ENCODE measurements around the gene HOXA6. TPM values are rescaled to one million over a fixed set of nuclear protein-coding genes. Genes with fewer than 3 reads are reported as not detected.

The HOXA6 gene
- 0.36 and 1.3 TPM in 2 replicates for total RNA-seq

DNA sequence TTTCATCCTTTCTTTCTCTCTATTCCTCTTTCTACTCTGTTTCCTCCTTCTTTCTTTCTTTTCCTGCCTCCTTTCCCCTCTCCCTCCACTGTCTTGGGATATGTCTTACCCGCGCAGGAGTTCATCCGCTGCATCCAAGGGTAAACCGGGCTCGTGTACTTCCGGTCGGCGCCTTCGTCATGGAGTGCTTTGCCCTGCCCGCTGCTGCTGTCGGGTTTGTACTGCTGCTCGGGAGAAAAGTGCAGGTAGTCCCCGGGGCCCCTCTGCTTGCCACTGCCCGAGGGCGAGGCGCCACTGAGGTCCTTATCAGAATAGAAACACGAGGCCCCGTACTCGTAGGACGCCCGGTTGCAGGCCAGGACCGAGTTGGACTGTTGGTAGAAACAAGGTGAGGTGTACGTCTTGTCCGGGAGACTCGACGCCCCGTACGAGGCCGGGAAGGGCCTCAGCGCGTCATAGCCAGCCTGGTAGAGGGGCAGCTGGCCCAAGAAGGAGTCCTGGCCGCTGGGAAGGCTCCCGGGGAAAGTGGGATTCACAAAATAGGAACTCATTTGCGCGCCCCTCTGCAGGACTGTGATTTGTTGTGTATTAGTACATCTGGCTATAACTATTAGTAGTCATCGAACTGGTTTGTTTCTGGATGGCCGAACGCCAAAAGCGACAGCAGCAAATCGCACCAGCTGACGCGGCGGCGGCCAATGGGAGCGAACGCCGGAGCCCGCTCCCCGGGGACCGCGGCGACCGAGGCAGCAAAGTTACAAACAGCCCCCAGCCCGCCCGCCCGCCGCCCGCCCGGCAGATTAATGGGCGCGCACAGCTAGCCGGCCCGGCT lies at the start of gene HOXA6:
Gene HOXA6, minus strand, starts transcription at position 576 of the 832 bp plus-strand sequence. Its CDS starts 25 bp downstream, at position 551.

DNA sequence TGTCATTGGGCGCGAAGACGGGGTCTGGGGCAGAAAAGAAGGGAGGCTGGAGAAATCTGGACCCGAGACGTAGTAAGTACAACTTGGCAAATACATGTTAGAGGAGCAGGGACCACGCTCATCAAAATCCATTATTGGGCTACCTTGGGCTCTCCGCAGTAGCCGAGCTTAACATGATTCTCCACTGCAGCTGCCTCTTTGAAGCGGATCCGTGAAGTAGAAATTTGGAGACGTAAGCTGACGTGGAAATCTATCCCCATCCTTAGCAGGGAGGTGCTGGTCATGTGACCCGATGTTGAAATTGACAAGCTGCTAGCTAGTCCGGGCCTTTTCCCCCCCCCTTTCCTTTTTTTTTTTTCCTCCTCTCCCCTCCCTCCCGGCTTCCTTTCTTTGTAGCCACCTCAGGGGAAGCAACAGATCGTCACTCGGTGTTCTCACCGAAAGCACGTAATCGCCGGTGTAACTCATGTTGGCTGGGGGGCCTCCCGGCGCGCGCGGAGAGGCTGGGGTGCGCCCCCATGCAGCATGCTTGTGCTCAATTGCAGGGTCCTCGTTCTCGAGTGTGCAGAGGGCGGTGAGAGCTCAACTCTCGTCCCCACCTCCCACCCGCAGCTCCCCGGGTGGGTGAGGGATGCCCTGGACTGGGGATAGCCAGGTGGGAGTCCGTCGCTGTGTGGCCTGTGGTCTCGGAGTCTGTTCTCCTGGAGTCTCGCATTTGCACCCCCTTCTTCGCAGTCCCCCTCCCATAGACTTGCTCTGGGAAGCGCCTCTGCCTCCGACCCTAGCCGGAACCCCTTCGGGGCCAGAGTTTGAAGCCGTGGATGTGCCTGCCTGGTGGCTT lies 37.7 kb upstream of the HOXA6 start, which contains the start of gene HOXA11:
Gene HOXA11, minus strand, starts transcription at position 220 of the 841 bp plus-strand sequence. Its CDS starts 88 bp downstream, at position 132.

DNA sequence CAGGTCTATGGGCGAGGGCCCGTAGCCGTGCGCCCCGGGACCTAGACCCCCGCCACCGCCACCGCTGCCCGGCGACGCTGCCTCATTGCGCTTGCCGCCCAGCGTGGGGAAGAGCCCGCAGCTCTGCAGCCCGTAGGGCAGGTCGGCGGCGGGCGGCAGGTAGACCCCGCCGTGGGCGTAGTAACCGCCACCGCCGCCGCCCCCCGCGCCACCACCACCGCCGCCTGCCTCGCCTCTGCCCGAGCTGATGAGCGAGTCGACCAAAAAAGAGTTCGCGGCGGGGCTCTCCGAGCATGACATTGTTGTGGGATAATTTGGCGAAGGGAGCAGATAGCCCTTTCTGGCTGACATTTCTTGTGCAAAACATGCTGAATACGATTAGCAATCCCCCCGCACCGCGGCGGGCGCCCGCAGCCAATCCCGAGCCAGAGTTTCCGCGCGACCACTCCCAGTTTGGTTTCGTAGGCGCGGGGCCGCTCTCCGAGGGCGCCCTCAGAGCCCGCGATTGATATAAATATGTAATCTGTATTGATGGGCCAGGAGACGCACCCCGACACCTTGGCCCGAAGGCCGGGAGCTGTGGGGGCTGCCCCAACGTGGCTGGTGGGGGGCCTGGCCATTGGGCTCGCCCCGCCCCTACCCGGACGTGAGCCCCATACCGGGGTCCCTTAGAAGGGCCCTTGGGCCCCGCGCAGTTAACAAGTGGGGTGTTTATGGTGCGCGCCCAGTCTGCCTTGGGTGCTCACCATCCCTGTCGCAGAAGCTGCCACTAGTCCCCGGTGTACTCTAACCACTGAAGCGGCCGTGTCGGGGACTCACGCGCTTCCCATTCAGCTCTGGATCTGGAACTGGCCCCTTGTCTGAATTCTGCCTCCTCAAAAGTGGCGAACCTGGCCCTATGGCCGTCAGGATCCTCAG lies 26.6 kb upstream of the HOXA6 start, which contains the start of gene HOXA10:
Gene HOXA10, minus strand, starts transcription at position 365 of the 918 bp plus-strand sequence. Its CDS starts 14 bp downstream, at position 351.

DNA sequence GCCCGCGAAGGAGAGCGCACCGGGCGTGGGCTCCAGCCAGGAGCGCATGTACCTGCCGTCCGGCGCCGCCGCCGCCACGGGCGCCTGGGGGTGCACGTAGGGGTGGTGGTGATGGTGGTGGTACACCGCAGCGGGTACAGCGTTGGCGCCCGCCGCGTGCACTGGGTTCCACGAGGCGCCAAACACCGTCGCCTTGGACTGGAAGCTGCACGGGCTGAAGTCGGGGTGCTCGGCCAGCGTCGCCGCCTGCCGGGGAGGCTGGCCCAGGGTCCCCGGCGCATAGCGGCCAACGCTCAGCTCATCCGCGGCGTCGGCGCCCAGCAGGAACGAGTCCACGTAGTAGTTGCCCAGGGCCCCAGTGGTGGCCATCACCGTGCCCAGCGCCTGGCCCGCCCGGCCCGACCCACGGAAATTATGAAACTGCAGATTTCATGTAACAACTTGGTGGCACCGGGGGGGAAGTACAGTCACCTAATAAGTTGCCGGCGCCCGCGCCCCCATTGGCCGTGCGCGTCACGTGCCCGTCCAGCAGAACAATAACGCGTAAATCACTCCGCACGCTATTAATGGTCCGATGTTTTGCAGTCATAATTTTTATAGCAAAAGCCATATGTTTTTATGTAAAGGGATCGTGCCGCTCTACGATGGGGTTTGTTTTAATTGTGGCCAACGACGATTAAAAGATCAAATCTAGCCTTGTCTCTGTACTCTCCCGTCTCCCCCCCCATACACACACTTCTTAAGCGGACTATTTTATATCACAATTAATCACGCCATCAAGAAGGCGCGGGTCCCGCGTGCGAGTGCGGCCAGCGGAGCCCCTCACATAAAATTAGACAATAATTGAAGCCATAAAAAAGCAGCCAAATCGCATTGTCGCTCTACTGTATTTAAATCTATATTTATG lies 17.8 kb upstream of the HOXA6 start, which contains the start of gene HOXA9:
Gene HOXA9, minus strand, starts transcription at position 449 of the 907 bp plus-strand sequence. Its CDS starts 80 bp downstream, at position 369.

DNA sequence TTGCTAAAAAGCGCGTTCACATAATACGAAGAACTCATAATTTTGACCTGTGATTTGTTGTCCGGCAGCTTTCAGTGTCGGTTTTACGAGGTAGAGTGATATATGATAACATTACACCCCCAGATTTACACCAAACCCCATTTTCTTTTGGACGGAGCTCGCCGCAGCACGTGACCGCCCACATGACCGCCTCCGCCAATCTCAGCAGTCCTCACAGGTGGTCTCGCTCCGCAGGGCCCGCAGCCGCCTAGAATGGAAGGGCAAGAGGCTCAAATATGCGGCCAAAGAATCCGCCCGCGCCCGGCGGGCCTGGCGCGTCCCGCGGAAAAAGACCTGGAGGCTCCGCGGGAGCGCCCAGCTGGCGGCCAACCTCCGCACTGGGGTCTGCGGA lies 8.9 kb upstream of the HOXA6 start, which contains the start of gene HOXA7:
Gene HOXA7, minus strand, starts transcription at position 168 of the 391 bp plus-strand sequence. Its CDS starts 130 bp downstream, at position 38.

DNA sequence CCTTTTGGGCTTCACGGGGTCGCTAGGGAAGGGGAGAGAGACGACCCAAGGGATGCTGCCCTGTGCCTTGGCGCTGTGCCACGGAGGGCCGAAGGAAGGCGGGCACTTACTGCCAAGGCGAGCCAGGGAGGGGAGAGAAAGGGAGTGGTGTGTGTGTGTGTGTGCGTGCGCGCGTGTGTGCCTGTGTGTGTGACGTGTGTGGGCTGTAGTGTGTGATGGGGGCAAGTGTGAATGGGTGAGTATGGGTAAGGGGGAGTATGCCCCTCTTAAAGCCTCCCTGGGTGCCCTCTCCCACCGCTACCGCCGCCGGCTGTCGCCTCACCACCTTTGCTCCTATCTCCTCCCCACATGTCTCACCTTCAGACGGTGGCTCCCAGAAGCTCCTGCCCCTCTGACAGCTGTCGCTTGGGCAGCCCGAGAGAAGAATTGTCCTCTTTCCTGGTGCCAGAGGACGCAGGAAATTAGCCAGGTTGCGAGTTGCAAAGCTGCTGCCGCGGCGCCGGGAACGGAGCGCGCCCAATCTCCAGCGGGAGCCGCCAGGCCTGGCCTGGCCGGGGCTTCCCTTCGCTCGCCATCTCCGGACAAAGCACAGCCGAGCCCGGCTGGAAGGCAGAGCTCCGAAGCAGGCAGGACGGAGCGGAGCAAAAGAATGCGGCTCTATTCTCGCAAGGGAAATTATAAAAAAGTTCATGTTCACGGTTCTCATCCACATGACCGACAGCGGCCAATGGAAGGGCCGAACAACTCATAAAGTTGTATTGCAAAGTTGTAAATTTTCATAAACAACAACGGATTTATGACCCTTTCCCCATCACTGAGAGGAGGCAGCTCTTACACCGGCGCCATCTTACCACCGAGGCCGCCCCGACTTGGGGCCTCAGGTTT lies 4.6 kb upstream of the HOXA6 start, which contains the start of gene HOXA3:
Gene HOXA3, minus strand, starts transcription at position 653 of the 885 bp plus-strand sequence. CDS start 41,943 bp downstream, outside the sequence.

DNA sequence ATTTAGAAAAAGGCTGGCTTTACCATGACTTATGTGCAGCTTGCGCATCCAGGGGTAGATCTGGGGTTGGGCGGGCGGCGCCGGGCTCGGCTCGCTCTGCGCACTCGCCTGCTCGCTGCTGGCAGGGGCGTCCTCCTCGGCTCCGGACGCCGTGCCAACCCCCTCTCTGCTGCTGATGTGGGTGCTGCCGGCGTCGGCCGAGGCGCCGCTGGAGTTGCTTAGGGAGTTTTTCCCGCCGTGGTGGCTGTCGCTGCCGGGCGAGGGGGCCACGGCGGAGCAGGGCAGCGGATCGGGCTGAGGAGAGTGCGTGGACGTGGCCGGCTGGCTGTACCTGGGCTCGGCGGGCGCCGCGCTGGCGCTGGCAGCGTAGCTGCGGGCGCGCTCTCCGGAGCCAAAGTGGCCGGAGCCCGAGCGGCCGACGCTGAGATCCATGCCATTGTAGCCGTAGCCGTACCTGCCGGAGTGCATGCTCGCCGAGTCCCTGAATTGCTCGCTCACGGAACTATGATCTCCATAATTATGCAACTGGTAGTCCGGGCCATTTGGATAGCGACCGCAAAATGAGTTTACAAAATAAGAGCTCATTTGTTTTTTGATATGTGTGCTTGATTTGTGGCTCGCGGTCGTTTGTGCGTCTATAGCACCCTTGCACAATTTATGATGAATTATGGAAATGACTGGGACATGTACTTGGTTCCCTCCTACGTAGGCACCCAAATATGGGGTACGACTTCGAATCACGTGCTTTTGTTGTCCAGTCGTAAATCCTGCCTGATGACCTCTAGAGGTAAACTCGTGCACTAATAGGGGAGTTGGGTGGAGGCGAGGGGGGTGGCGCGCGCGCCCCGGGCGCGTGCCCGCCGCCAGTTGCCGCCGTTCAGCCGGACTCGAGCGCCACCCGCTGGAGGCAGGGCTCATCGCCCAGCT lies 4.3 kb downstream of the HOXA6 start, which contains the start of gene HOXA5:
Gene HOXA5, minus strand, starts transcription at position 659 of the 927 bp plus-strand sequence. Its CDS starts 74 bp downstream, at position 585.

DNA sequence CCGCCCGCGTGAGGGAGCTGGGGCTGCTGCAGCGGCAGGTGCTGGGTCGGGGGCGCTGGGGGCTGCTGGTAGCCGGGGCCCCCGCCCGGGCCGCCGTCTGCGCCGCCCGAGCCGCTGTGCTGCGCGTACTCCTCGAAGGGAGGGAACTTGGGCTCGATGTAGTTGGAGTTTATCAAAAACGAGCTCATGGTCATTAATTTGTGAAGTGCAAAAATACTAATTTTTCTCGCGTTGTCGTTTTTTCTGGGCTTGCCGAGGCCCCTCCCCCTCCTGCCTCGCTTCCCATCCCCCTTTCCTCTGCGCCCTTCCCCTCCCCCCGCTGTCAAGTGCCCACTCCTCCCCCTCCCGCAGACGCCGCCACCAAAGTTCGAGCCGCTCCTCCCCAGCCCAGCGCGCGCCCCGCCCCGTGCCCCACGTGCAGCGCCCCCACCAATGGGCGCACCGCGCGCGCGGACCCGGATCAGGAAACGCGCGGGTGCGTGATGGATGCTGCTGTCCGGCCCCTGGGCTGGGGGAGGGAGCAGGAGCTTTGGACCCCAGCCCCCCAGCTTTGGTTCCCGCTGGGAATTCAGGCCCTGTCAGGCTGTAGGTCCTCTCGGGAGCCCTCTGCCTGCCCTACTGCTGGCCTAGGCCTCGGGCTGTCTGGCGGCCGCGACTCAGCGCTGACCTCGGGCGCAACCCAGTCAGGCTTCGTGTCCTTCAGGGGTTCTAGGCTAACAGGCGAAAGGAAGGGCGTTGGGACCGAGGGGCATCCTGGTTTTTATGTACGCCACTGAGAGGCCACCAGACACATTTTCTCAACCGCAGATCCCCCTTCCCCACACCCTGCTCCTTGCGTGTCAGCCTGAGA lies 16.8 kb downstream of the HOXA6 start, which contains the start of gene HOXA4:
Gene HOXA4, minus strand, starts transcription at position 218 of the 850 bp plus-strand sequence. Its CDS starts 24 bp downstream, at position 194.

DNA sequence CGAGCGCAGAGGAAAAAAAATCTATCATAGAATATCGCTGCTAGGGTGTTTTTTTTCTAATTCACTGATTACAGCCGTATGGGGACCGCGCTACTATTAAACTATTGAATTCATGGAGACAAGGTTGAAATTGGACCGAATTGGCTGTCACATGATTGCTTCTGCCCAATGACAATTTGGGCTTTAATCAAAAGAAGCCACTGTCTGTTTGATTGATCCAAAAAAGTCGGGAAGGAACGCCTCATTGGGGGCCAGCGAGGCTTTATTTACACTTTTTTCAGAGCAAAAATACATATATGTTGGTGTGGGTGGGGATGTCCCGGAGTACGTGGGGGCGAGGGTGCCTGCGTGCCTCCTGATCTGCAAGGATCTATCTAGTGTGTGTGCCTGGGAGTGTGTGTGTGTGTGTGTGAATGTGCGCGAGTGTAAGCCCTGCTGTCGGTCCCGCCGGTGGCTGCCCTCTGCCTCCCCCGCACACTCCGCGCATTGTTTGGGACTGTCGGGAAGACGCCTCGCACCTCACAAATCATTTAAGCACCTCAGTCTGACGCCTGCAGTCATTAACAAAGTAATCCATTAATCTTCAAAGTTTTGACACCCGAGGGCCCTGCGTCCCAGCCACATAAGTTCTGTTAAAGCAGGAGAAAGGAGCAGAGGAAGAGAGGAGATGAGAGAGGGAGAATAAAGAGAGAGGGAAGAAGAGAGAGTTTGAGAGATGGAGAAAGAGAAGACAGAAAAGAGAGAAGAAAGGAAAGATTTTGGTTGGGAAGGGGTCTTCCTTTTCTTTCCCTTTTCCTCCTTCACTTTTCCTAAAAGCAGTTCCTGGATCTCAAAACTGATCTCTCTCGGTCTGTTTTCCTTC lies 44.8 kb downstream of the HOXA6 start, which contains the start of gene HOXA2:
Gene HOXA2, minus strand, starts transcription at position 103 of the 862 bp plus-strand sequence. CDS start 183 bp downstream, outside the sequence.

DNA sequence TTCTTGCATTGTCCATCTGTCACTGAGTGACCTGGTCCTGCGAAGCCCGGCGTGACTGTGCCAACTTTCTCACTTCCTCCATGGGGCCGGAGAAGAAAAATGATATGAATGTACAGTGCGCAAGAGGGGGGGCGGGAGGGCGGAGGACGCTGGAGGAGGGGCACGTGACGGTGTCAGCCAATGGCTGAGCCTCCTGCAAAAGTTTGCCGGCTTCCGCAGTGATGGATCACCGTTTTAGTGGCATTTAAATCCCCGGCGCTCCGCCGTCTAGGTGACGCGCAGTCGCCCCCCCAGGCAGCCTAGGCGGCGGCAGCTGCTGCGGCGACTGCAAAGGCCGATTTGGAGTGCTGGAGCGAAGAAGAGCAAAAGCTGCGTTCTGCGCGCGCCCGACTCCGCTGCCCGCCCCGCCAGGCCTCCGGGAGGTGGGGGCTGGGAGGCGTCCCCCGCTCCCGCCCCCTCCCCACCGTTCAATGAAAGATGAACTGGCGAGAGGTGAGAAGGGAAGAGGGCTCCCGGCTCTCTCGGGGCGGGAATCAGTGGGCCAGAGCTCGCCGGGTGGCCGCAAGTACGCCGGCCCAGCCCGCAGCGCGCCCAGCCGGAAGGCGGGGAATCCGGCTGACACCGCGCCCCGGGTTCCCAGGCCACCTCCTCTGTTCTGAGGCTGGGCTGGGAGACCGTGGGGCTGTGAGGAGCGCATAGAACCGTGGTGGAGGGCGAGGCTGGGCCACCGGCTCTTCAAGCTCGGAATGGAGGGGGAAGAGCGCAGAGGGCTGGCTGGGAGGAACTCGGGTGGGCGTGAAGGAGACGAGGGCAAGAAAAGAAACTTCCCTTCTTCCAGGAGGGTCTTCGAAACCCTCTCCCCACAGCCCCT lies 51.4 kb downstream of the HOXA6 start, which contains the start of gene HOXA1:
Gene HOXA1, minus strand, starts transcription at position 104 of the 871 bp plus-strand sequence. Its CDS starts 88 bp downstream, at position 16.

All from endothelial cell of coronary artery (primary cell).